ENCODE results near the gene BTNL9.
"Not testable (repeated sequence)": the region's sequence is repeated elsewhere in the genome, so short reads cannot be mapped to it uniquely, and the experiment has no call there.

BTNL9 gene

DNA sequence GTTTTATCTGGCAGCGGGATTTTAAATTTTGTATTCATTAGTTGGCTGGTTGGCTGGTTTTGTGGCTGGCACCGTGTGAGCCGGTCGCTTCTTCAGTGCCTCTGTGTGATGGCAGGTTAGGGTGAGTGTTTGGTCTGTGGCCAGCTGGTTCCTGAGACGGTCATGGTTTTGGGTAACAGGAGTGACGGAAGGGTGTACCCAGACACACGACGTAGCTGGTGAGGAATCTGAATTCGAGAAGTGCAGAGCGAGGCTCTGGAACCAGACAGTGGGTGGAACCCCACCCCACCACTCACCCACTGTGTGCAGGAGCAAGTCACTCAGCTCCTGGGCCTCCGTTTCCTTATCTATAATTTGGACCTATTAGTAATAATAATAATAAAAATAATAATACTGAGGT, 2.7 kb downstream of the BTNL9 start:
- no peak for DNase-seq (ENCODE audit: low read depth in 2 of 2)

DNA sequence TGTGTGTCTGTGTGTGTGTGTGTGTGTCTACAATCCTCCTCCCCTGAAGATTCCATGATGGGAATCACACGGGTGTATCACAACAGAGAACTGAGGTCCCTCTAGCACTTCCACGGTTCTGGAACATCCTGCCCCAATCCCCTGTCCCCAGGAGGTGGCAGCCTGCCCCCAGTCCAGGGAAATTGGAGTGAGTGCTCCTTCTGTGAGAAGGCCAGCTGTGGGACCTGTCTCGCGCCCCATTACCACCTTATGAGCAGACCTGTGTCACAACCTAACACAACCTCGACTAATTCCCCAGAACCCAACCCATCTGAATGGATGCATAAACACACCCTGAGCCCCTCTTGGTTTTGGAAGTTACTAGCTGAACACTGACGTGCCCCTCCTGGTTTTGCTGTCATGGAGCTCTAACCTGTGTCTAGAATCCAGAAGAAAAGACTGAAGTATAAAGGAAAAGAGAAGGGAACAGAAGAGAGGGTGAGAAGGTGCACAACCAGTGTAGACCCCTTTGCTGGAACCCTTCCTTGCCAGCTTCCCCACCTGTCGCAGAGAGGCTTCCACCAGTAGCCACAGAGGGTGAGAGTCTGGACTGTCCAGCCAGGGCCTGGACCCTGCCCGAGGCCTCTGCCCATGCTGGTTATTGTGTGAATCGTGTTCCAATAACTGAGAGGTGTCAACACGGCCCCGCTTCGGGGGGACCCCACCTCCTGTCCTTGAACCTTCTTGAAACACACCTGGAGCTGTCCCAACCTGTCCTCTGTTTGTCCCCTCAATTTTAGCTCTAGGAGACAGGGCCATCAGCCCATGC, 3.4 kb downstream of the BTNL9 start:
- no peak for DNase-seq (ENCODE audit: low read depth in 2 of 2)

DNA sequence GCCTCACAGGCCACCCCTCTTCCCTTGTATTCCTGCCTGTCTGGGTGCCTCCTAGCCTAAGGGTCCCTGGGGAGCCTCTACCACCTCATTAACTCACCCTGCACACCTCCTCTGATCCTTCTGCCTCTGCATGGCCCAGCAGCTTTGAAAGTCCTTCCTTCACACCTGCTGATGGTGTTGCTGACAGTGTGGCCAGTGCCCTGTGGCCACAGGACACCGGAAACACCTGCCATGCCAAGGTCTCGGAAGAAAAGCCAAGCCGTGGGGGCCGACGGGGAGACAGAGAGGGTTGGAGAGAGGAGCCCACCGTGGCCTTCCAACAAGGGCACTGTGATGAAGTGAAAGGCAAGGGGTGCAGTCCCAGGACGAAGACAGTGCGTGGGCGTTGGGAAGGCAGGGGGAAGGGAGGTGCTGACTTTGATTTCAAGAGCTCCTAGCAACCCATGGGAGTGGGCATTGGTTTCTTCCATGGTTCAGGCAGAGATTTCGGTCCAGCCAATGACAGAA, 4.1 kb downstream of the BTNL9 start:
- DNase-seq (ENCODE audit: low read depth in 2 of 2): no peak

- DNase-seq (ENCODE audit: low read depth in 2 of 2): no peak
Observed at GRCh38 chr5:181044662-181045305, 4.7 kb downstream of the BTNL9 start.

DNA sequence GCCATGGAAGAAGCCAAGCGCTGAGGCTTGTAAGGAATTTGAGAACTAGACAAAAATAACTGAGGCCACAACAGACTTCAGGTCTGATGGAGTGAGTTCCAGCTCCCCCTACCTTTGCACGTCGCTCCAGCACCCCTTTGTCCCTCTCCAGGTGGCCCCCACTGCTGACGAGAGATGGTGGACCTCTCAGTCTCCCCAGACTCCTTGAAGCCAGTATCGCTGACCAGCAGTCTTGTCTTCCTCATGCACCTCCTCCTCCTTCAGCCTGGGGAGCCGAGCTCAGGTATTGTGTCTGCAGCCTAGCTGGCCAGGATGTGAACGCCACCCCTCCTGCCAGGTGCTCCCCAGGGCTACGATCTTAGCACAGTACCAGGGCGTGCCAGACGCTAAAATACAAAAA, 5.2 kb downstream of the BTNL9 start:
- no peak for DNase-seq (ENCODE audit: low read depth in 2 of 2)

DNA sequence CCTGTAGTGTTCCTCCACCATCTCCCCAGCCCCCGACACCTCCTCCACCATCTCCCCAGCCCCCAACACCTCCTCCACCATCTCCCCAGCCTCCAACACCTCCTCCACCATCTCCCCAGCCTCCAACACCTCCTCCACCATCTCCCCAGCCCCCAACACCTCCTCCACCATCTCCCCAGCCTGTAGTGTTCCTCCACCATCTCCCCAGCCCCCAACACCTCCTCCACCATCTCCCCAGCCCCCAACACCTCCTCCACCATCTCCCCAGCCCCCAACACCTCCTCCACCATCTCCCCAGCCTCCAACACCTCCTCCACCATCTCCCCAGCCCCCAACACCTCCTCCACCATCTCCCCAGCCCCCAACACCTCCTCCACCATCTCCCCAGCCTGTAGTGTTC, 5.8 kb downstream of the BTNL9 start:
- not testable (repeated sequence) for DNase-seq (ENCODE audit: low read depth in 2 of 2)

DNA sequence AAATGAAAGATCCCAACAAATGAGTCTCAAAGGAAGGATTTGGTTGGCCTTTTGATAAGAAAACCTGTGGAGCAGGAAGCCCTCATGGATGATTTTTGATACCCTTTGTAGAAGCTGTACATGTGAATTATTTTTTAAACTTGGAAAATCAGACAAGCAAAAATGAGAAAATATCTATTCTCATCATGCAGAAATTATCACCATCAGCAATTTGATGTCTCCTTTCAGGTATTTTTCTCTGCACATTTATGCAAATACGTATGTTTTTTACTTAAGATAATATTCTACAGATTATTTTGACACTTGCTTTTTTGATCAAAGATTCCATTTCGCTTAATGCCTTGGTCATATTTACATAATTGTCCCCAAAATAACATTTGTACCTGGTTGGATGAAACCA, 7.2 kb downstream of the BTNL9 start:
- no peak for DNase-seq (ENCODE audit: low read depth in 2 of 2)

DNA sequence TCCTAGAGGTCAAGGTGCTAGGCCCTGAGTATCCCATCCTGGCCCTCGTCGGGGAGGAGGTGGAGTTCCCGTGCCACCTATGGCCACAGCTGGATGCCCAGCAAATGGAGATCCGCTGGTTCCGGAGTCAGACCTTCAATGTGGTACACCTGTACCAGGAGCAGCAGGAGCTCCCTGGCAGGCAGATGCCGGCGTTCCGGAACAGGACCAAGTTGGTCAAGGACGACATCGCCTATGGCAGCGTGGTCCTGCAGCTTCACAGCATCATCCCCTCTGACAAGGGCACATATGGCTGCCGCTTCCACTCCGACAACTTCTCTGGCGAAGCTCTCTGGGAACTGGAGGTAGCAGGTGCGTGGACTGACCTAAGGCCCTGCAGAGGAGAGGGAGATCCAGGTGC, 7.9 kb downstream of the BTNL9 start:
- no peak for DNase-seq (ENCODE audit: low read depth in 2 of 2)

DNA sequence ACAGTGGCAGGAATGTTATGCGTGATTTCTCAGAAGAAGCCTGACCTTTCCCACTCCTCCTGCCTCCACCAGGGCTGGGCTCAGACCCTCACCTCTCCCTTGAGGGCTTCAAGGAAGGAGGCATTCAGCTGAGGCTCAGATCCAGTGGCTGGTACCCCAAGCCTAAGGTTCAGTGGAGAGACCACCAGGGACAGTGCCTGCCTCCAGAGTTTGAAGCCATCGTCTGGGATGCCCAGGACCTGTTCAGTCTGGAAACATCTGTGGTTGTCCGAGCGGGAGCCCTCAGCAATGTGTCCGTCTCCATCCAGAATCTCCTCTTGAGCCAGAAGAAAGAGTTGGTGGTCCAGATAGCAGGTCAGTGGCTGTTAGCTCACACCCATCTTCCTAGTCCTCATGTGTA, 9.9 kb downstream of the BTNL9 start:
- no peak for DNase-seq (ENCODE audit: low read depth in 2 of 2)

- no peak for DNase-seq (ENCODE audit: low read depth in 2 of 2)
Observed at GRCh38 chr5:181051841-181052671, 12.0 kb downstream of the BTNL9 start.

DNA sequence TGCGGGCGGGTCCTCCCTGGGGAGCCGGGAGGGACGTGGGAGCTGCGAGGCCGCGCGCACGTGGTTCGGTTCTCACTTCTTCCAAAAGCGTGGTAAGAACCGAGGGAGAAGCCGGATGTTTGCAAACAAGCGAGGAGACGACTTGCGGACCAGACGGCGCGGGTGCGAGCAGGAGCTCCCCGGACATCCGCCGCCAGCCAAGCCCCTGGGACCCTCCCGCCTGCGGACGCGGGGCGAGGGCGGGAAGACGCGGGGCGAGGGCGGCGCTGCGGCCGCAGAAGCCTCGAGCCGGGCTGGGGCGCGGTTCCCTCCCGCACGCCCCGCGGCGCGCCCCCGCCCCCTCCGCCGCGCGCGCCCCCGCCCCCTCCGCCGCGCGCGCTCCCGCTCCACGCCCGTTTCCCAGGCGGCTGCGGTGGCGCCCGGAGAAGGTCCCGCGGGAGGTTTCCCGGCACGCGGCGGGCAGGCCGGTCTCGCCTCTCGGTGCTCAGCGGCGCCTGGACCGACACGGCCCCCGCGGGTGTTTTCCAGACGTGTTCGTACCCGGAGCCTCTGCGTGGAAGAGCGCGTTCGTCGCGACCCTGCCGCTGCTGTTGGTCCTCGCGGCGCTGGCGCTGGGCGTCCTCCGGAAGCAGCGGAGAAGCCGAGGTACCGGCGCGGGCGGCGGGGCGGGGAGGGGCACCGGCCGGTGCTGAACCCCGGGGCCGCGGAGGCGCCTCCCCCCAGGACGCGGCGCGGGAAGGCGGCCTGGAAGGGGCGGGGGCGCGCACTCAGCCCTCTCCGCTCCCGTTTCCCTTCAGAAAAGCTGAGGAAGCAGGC, 12.8 kb downstream of the BTNL9 start:
- no peak for DNase-seq (ENCODE audit: low read depth in 2 of 2)

GRCh38 chr5:181053488-181054121, 13.5 kb downstream of the BTNL9 start:
- no peak for DNase-seq (ENCODE audit: low read depth in 2 of 2)

GRCh38 chr5:181054138-181054537, 14.1 kb downstream of the BTNL9 start:
- no peak for DNase-seq (ENCODE audit: low read depth in 2 of 2)

- no peak for DNase-seq (ENCODE audit: low read depth in 2 of 2)
Observed at GRCh38 chr5:181054871-181055459, 14.9 kb downstream of the BTNL9 start.

DNA sequence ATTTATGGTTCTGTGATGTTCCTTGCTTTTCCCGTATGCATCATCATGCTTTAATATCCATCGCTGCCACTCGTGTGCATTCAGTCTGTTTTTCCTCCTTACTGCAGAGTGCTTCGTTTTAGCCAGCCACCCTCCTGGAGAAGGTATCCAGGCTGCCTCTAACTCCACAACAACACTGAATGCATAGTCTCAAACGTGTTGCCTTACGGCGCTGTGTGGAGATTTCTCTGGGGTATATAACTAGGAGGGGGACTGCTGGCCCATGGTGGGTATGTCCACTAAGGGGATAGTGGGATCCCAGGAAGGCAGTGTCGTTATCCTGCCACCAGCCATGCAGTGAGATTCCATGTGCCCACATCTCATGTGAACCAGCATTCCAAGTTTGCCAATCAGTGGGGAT, 16.4 kb downstream of the BTNL9 start:
- no peak for DNase-seq (ENCODE audit: low read depth in 2 of 2)

DNA sequence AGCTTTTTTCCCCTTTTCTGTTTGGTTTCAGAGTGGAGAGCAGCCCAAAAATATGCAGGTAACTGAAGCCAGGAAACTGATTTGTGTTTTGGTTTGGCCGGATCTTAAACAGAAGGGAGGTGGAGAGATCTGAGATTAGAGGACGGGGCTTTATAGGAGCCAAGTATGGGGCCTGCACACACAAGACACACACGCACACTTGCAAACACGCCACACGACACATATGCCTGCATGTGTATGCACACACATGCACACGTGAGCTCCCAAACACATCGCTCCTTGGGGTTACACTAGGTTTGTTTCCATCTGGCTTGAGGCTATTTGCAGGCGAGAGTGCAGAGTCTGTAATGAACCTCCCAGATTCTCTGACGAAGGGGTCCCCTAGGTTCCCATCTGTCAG, 18.3 kb downstream of the BTNL9 start:
- DNase-seq (ENCODE audit: low read depth in 2 of 2): no peak

GRCh38 chr5:181058786-181059296, 18.8 kb downstream of the BTNL9 start:
- DNase-seq (ENCODE audit: low read depth in 2 of 2): no peak

GRCh38 chr5:181059297-181060230, 19.5 kb downstream of the BTNL9 start:
- no peak for DNase-seq (ENCODE audit: low read depth in 2 of 2)

DNA sequence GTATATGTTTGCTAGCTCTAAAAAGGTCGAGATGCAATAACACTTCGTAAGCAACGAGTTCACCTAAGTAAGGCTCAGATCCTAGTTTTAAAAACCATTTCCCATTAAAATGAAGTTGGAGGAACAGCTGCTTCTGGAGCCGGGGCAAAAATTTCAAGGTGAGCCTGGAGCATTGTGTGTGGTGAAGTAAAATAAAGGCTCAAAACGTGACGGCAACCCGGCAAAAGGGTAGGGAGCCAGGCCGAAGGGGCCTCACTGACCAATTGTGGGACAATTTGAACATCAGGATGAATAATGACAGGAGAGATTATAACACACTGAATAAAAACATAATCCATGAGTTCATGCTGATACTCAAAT, 20.1 kb downstream of the BTNL9 start:
- DNase-seq (ENCODE audit: low read depth in 2 of 2): no peak
